HG03196 (cell line): ENCODE measurements around the gene SLC7A4.
"Not testable (repeated sequence)": the region's sequence is repeated elsewhere in the genome, so short reads cannot be mapped to it uniquely, and the experiment has no call there.

Experiments
- ATAC-seq: cut with Tn5 transposase; IDR thresholded peaks from one replicate; pipeline ENCODE4 v1.9.1; 2021; ENCODE audit not compliant: unreplicated experiment

SLC7A4 gene

DNA sequence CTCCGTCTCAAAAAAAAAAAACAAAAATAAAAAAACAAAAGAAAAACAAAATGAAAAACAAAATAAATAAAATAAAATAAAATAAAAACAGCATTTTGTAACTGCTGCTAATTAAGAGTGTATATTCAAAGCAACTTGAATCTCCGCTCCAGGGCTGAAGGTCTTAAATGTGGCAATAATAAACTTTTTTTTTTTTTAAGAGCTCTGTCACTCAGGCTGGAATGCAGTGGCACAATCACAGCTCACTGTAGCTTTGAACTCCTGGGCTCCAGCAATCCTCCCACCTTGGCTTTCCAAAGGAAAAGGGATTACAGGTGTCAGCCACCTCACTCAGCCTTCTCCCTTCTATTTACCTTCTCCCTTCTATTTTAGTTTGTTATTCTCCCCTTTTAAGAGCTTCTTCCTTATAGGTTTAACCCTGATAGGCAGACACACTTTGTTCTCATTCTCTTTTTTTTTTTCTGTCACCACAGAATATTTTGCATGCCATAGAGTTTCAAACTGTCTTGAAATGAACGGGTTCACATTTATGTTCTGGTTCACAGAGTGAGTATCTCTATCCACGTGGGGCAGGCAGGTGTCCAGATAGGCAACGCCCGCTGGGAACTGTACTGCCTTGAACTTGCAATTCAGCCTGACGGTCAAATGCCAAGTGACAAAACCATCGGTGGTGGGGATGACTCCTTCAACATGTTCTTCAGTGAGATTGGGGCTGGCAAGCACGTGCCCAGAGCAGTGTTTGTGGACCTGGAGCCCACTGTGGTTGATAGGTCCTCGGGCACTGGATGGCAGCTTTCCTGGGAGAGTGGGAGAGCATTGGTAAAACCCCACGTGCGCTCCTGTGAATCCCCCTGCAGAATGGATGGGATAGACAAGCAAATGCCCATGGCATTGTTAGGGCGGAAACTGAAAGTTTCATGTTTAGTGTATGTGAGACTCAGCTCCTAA lies 32.8 kb upstream of the SLC7A4 start:
- ATAC-seq: no peak

DNA sequence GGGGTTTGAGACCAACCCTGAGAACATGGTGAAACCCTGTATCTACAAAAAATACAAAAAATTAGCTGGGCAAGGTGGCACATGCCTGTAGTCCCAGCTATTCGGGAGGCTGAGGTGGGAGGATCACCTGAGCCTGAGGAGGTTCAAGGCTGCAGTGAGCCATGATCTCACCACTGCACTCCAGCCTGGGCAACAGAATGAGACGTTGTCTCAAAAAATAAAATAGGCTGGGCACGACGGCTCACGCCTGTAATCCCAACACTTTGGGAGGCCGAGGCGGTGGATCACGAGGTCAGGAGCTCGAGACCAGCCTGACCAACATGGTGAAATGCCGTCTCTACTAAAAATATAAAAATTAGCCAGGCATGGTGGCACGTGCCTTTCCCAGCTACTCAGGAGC lies 32.1 kb upstream of the SLC7A4 start:
- ATAC-seq: not testable (repeated sequence)

DNA sequence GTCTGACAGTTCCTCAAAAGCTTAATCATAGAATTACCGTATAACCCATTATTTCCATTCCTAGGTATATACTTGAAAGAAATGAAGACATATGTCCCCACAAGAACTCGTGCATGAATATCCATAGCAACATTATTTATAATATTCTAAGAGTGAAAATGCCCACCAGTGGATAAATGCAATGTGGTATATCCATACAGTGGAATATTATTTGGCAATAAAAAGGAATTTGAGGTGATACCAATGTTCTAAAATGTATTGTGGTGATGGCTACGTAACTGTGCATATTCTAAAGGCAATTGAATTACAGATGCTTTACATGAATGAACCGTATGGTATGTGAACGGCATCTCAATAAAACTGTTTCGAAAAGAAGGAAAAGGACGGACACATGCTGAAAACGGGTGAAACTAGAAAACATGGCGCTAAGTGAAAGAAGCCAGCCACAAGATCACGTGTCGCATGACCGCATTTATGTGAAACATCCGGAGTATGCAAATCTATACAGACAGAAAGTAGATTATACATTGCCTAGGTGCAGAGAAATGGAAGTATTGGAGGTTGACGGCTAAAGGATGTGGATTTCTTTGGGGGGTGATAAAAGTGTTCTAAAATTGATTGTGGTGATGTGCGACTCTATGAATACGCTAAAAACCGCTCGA lies 29.4 kb upstream of the SLC7A4 start:
- not testable (repeated sequence) for ATAC-seq

DNA sequence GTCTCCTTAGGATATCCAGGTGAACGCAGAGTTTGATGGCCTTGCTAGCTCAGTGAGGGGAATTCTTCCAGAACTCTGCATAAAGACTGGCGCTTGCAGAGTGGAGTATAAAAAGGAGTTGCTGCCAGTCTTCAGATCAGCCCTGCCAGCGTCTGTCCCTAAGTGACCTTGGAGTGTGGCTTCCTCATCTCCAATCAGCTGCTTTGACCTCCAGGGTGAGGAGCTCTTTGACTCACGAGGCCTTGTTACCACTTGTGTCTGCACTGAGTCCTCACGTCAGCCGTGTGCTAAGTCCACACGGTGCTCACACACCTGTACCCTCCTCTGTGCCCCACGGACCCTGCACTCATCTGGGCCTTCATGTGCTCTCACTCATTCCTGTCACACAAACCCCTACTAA lies 28.0 kb upstream of the SLC7A4 start:
- not testable (repeated sequence) for ATAC-seq

DNA sequence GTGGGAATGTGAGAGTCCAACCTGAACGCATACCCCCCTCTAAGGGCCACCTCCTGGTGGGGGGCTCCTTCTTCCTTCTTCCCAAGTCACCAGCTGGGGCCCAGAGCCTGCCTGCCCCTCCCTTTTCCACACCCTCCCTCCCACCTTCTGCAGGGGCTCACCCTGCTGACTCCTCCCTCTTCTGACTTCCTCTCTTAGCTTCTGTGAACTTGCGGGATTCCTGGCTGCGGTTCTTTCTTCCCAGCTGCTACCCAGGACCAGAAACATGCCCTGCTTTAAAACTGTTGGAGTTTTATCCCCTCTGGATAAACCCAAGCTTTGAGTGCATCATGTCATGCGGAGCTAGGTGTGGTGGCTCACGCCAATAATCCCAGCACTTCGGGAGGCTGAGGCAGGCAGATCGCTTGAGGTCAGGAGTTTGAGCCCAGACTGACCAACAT lies 23.5 kb upstream of the SLC7A4 start:
- no peak for ATAC-seq

DNA sequence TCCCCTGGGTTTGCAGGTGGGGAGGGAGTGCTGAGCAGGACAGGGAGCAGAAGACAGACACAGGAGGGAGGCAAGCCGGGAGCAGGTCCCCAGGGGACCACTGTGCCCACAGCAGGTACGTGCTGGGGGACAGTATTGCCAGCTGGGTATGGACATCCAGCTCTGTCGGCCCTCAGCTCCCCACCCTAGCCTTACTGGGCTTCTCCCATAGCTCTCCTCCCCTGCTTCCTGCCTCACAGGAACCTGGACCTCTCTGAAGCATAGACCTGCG lies 23.1 kb upstream of the SLC7A4 start:
- ATAC-seq: no peak

DNA sequence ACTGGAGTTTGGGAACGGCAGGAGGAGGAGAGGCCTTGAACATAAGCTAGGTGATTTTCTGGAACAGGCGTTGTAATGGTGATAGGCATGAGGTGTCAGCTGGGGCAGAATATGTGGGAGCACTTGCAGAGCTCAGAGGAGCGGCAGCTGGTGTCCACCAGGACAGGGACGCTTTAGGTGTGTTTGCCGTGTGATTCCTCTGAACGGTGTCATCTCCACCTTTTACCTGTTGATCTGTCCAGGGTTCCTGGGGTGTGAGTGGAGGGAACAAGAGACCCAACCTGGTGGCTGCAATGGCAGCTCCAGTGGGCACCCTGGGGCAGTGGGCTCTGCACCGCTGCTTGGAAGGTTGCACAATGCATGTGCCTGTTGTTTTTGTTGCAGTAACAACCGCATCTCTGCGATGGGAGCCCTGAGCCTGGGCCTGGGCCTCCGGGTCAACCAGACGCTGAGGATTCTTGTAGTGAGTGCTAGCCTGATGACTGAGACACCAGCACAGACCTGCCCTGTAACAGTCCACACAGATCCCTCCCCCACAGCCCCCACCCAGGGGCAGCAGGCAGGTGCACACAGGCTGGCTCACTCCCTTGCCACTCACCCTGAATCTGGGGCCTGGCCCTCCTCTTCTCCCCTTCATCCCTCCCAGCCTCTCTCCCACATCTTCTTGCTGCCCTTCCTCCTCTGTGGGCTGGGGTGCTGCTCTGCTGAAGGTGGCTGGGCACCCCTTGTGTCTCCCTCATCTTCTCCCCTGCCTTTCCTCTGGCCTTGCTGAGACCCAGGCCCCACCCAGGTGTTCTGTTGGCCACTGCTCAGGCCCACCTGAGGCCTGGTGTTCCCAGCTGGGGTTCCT lies 22.6 kb upstream of the SLC7A4 start:
- ATAC-seq: no peak

DNA sequence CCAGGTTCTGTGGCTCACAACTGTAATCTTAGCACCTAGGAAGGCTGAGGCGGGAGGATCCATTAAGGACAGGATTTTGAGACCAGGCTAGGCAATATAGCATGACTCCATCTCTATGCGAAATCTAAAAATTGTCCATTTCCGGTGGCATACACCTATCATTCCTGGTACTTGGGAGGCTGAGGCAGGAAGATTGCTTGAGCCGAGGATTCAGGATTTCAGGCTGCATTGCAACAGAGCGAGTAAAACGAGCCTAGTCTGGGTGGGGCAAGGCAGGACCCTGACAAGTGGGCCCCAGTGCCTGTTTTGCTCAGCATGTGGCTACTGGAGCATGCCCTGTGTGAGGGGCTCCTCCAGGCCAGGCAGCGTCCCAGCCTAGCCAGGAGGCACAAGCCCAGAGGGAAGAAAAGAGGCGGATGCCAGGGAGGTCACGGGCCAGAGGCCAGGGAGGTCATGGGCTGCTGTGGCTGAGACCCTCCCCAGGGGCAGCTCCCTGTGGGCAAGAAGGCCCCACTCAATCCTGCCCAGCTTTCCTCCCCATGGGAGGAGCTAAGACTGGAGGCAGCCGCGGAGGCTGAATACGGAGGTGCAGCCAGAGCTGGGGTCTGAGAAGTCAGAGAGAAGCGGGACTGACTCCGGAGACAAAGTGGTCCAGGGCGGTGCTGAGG lies 21.8 kb upstream of the SLC7A4 start:
- no peak for ATAC-seq

DNA sequence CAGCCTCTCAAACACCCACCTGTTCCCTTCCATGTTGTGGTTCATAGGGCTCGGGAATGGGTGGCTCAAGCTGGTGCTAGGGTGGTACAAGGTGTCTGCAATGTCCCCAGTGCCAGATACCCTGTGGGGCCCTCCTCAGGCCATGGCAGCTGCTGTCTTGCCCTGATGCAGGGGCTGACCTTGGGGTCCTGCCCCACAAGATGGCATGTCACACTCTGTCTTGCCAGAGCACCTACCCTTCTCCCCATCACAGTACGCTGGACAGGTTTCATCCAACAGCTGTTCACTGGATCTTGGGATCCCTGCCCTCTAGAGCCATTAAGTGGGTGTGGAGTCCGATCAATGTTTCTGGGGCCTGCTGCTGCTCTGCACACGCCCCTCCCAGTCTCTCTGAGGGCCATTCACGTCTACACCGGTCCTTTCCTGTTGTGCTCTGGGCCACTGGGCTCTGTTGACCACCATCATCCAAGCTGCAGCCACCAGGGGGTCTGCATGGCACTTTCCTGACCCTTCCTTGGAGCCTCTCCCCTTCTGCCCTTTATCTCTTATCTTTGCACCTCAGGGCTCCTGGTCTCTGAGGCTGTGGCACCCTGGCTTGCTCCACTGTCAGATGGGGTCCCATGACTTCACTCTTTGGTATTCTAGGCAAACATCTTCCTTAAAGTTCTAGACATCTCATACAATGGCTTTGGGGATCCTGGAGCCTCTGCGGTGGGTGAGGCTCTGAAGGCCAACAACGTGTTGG lies 20.5 kb upstream of the SLC7A4 start:
- ATAC-seq: no peak

DNA sequence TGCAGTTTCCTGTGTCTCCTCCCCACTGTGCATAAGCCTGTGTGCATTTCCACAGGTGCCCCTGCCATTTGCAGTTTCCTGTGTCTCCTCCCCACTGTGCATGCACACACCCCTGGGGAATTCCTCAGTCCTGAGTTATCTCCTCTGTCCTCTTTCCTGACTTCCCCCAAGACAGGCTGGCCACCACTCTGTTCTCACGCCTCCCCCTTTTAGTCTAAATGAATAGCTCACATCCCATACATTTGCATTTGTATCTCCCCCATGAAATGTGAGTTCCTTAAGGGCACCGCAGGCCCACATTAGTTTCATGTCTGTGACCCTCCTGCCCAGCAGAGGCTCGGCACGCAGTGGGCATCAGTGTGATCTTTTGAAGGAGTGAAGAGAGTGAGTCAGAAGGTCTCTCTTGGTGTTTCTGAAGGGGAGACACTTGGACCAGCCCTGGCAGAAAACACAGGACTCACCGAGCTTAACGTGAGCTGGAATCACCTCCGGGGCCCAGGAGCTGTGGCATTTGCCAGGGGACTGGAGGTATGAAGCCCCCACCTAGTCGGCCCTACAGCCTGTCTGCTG lies 19.6 kb upstream of the SLC7A4 start:
- ATAC-seq: no peak

DNA sequence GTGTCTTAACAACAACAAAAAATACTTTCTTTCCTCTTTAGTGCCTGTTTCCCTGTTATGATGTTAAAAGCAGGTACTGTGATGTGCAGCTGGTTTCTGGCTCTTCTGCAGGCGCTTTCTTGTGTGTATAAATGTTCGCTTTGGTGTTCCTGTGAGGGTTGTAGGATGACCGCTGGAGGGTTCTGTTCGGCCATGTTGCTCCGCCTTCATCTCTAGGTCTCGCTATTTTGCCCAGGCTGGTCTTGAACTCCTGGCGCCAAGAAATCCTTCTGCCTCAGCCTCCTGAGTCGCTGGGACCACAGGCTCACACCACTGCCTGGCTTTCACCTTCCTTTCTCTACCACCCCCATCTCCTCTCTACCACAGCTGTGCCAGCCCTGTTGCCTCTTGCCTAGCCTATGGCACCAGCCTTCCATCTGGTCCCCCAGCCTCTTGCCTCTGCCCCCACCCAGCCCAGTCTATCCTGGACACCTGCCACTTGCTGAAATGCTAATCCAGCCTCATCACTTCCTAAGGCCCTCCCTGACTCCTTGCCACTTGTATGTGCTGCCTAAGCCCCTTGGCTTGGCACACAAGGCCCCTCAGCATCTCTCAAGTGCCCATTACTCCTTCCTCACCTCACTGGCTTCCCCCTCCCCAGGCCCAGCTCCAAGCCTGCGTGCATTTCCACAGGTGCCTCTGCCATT lies 18.9 kb upstream of the SLC7A4 start:
- ATAC-seq: no peak

DNA sequence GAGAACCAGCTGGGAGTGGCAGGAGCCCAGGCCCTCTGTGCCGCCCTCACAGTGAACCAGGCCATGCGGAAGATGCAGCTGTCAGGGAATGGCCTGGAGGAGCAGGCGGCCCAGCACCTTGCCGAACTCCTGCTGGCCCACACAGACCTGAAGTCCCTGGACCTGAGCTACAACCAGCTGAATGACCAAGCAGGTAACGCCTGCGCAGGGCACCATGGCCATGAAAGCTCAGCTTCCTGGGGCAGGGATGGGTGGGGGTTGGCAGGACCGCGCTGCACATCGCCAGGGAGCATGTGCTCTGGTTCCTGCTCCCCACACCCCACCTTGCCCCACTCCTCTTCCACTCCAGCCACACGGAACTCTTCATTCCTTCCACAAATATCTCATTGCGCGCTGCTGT lies 16.6 kb upstream of the SLC7A4 start:
- not testable (repeated sequence) for ATAC-seq

DNA sequence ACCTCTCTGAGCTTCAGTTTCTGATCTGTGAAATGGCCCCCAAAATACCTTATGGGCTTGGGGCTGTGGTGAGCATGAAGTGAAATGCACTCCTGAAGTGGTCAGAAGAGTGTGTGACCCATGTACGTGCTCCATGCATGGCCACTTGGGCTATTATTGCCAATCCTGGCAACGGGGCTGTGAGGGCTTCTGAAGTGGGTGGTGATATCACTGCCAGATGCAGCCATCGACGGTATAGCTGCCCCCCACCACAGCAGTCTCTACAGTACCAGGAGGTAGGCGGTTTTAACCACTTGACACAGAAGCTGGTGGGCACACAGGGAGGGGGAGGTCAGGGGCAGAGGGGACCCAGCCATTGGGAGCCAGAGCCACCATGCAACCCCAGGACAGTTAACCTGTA lies 16.1 kb upstream of the SLC7A4 start:
- ATAC-seq: not testable (repeated sequence)

DNA sequence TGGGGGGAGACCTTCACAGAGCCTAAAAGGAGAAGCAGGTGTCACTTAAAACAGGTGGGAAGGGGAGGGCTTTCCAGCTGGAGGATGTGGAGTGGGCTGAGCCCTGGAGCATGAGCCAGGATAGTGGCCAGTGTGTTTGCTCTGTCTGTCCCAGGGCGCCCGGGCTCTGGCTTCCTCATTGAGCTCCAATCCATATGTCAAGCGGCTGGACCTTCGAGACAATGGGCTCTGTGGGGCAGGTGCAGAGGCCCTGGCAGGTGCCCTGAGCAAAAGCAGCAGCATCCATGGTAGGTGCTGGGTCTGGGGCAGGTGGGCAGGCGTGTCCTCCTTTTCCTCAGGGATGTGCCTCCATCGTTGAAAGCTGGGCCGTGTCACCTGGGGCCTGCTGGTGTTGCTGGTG lies 15.4 kb upstream of the SLC7A4 start:
- ATAC-seq: no peak

DNA sequence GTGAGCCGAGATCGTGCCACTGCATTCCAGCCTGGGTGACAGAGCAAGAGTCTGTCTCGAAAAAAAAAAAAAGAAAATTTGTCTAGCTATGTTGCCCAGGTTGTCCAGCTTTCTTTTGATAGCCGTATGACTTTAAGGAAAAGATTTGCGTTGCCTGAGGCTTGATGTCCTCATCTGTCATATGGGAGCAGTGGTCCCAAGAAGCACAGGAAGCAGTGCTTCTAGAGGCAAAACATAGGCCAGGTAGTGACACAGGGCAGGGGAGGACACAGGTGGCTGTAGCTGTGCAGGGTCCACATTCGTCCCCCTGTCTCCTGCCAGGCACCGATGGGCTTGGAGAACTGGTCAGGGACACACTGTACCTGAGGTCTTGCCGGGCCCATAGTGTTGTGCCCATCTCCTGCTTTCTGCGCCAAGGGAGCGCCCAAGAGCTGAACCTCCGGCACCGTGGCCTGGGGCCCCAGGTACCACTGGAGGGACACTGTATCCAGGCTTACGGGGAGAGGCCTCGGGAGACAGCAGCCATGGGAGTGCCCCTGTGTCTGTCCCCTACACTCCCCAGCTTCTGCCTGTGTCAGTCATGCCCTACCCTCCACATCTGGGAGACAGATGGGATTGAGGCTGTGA lies 14.8 kb upstream of the SLC7A4 start:
- ATAC-seq: no peak

DNA sequence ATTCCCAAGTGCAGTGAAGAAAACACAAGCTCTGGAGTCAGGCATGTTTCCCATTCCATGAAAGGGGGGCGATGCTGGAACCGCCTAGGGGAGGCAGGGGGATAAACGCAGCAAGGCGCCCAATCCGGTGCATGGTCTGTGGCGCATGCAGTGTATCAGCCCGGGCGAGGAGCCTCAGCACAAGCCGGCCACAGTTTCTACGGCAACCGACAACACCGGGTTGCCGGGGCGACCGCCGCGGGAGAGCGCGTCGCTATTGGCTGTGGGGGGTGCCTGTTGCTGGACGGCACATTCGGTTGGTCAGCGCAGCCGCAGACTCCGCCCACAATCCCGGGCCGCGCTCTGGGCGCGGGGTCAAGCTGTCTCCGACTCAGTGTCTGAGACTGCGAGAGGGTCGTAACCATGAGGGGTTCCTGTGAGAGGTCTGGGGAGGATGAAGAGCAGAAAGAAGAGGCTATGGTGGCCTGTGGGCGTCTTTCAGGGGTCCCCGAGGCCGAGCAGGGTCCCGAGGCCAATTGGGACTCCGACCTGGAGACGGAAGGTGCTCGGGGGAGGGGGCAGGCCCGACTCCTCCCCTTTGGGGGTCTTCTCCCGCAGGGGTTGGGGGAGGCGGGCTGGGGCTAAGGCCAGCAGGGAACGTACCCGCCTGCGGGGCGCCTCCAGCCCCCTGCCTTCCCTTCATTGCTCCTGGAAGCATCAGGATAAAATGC lies 13.4 kb upstream of the SLC7A4 start, which contains the start of gene LRRC74B:
LRRC74B (plus strand) TSS at position 362 of the 710 bp plus-strand sequence; CDS start at position 403, 41 bp downstream.
- ATAC-seq: no peak

DNA sequence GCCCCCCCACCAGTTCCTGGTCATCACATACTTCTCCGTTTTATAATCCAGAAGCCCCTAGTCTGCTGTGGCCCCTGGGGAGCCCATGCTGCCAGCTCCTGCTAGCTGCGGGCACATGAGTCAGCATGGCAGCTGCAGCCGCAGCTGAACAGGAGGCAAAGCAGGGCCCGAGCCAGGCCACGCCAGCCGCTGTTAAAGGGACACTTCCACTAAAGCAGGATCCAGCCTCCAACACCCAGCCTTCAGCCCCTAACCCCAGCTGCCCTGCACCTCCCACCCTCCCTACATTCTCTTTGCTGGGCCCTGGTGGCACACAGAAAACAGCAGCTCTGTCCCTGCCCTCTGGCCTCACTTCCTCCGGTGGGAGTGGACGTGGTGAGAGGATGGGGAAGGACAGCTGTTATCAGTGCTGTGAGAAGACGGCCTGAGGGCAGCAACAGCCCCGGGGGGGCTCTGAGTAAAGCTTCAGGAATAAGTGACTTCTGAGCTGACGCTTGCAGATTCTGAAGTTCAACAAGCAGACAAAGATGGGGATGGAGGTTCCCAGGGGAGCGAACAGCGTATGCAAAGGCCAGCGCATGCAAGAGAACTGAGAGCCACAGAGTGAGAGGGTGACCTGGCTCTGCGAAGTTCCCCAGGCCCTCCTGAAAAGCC lies 12.7 kb upstream of the SLC7A4 start:
- no peak for ATAC-seq
